Prostate gland (tissue), 2 donors: ENCODE data around the gene ADCYAP1R1. TPM values are rescaled to one million over a fixed set of nuclear protein-coding genes. Genes with fewer than 3 reads are reported as not detected.

Experiments used
- DNase-seq: peaks from one replicate; pipeline ENCODE4 v3.0.0-alpha.2; 2019; ENCODE audit warnings: low spot score
- H3K27ac ChIP-seq, 2 donors: fragments of 200-600 bp; sonication (generic); 2 replicates each; pipeline ENCODE4 v1.5.1; 2017 to 2019
- H3K27me3 ChIP-seq: fragments of 200-600 bp; sonication (generic); replicated peaks from 2 replicates; pipeline ENCODE4 v1.5.1; 2019; ENCODE audit not compliant: insufficient read depth
- H3K36me3 ChIP-seq, 2 donors: fragments of 200-600 bp; sonication (generic); 1 replicate in 1 of 2; 2 replicates in 1 of 2; pipeline versions ENCODE4 v1.5.1 to v1.8.1; 2017 to 2019
- H3K4me1 ChIP-seq: fragments of 200-600 bp; sonication (generic); replicated peaks from 2 replicates; pipeline ENCODE4 v1.5.1; 2019
- H3K4me3 ChIP-seq, 2 donors: fragments of 200-600 bp; sonication (generic); 2 replicates each; pipeline ENCODE4 v1.5.1; 2017 to 2019
- H3K9me3 ChIP-seq: fragments of 200-600 bp; sonication (generic); 2 replicates; pipeline ENCODE4 v1.5.1; 2017
- POLR2A ChIP-seq: fragments of 450-650 bp; IDR thresholded peaks from one replicate; pipeline ENCODE4 v1.6.1; 2016; ENCODE audit warnings: antibody characterized with exemption, mild to moderate bottlenecking
- POLR2AphosphoS5 ChIP-seq: sonication (generic); formaldehyde crosslinking; IDR thresholded peaks from one replicate; pipeline ENCODE4 v1.6.1; 2017; ENCODE audit warnings: antibody characterized with exemption
- WGBS: methylation state at CpG from one replicate; pipeline ENCODE4 v1.1.5; 2018; 5-methylcytosine and 5-hydroxymethylcytosine counted together
- intact Hi-C: fragments of 100-400 bp; cut with DNase I; formaldehyde crosslinking; loops from one replicate; pipeline ENCODE4 v1.14.2; 2022
- total RNA-seq, 2 donors: library from RNA; depleted of rRNA; stranded (reverse); fragments of >200 nt; gene quantifications; one replicate each; pipeline ENCODE4 v1.1.0, GENCODE V29; 2016
- TF ChIP-seq, protein P1 (sequence below), 4 experiments: fragments of 200-600 bp in 2 of 4; fragments of 450-650 bp in 2 of 4; sonication (generic) in 2 of 4; IDR thresholded peaks; 1 replicate in 3 of 4; 2 replicates in 1 of 4; pipeline ENCODE4 v1.5.1; 2016 to 2019; ENCODE audit warnings: antibody characterized with exemption in 4 of 4, mild to moderate bottlenecking in 2 of 4, moderate library complexity in 2 of 4

Gene ADCYAP1R1
- total RNA-seq, 2 donors from 2014 or later: 0.14 to 6.0 TPM

DNA sequence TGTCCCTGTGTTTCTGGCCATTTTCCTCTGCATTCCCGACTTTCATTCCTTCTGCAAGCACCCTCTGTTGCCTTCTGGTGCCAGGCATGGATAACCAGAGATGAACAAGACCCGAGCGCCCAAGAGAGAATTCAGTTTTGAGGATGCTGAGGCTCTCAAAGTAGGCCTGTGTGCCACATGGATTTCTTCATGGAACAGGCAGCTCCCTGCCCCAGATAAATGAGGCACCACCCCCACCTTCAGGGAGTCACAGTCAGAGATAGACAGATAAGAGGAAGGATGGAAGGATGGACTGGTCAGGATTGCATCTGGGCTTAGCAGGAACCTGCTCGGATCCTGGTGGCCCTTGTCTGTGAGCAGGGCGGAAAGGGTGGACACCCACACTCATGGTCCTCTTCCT lies 49.4 kb downstream of the ADCYAP1R1 start:
- DNase-seq: no peak
- Histone ChIP-seq H3K4me3 (no peak overlapping the region), H3K27me3 (no peaks in the 10 kb centered on the region), H3K4me1 (no peaks in the 10 kb centered on the region), H3K9me3 (no peaks in the 10 kb centered on the region), H3K27ac (no peak overlapping the region), H3K36me3 (no peaks in the 10 kb centered on the region)
- WGBS: 86% methylated on average over 5 of the region's 5 CpGs
- intact Hi-C loops: no loop called here
- TF ChIP-seq POLR2AphosphoS5 (no peak), POLR2A (no peak)
- TF ChIP-seq, protein P1, sequence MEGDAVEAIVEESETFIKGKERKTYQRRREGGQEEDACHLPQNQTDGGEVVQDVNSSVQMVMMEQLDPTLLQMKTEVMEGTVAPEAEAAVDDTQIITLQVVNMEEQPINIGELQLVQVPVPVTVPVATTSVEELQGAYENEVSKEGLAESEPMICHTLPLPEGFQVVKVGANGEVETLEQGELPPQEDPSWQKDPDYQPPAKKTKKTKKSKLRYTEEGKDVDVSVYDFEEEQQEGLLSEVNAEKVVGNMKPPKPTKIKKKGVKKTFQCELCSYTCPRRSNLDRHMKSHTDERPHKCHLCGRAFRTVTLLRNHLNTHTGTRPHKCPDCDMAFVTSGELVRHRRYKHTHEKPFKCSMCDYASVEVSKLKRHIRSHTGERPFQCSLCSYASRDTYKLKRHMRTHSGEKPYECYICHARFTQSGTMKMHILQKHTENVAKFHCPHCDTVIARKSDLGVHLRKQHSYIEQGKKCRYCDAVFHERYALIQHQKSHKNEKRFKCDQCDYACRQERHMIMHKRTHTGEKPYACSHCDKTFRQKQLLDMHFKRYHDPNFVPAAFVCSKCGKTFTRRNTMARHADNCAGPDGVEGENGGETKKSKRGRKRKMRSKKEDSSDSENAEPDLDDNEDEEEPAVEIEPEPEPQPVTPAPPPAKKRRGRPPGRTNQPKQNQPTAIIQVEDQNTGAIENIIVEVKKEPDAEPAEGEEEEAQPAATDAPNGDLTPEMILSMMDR (IDR thresholded peaks at IDR 0.05): no peak

DNA sequence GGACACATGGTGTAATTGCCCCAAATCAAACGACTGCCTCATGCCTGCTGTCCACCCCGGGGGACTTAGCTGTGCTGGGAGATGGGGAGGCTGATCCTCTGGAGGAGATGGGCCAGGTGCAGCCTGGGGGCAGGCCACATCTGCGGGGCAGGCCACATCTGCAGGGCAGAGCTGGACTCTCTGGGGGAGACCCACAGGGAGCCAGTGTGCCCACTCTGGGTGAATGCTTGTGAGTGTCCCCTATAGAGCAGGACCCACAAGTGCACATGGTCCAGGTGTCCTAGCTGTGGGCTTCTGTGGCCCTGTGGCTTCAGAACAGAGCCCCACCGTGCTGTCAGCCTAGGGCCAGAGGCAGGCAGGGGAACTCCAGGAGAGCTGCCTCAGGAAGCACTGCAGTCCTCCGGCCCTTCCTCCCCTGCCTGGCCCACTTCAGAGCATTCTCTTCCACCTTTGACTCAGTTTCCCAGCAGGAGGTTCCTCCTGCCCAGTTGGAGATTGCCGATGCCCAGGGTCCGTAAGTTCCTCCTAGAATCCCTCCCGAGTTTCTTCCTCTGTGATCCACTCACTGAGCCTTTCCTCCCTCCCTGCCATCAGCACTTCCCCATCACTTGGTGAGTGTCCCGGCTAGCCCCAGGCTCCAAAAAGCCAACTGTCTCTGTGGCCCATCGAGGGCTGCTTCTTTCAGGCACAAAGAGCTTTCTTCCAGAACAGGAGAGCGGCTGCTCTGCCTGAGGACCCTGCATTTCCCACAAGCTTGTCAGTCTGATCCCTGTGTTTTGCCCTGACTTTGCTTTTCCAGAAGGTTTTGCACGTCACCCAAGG lies 50.3 kb downstream of the ADCYAP1R1 start:
- TF ChIP-seq POLR2AphosphoS5 (no peak), POLR2A (no peak)
- TF ChIP-seq, protein P1 (IDR thresholded peaks at IDR 0.05): no peak
- Histone ChIP-seq H3K36me3 (no peaks in the 10 kb centered on the region), H3K27me3 (no peaks in the 10 kb centered on the region), H3K9me3 (no peaks in the 10 kb centered on the region), H3K4me1 (no peaks in the 10 kb centered on the region), H3K4me3 (no peak overlapping the region), H3K27ac (no peak overlapping the region)
- DNase-seq: no peak
- WGBS: 72% methylated on average over 11 of the region's 12 CpGs
- intact Hi-C loops: no loop called here

DNA sequence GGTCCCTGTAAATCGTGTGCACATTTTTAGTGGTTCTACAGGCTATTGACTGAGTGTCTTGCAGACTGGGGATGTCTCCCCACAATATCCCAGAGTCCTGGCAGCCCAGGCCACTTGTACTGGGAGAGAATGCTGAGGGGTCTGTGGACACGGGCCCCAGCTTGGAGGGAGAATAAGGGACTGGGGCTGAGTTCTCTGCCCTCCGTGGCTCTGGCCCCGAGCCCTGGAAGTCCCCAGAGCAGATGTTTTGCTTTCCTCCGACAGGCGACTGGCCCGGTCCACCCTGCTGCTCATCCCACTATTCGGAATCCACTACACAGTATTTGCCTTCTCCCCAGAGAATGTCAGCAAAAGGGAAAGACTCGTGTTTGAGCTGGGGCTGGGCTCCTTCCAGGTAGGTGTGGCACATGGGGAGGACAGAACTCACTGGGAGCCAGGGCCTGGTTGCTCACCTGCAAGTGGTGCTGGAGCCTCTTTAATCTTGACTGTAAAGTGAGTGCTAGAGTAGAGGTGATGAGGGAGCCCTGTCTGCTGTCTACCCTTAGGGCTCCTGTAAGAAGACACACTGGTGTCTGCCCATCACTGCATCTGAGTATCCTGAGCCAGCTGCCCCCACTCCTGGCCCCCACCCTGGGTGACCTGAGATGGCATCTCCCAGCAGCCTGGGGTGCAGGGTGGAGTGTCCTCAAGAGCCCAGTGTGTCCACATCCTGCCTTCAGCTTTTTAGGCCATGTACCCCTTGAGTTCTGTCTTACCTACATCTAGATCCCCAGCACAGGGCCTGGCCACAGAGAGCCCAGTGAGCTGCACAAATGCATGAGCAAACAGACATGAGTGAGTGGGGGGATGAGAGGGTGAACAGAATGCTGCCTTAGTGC lies 51.1 kb downstream of the ADCYAP1R1 start:
- no peak for TF ChIP-seq POLR2A
- TF ChIP-seq, protein P1 (IDR thresholded peaks at IDR 0.05): no peak
- 56% methylated on average over 9 of the region's 9 CpGs for WGBS
- Histone ChIP-seq H3K27ac (no peak overlapping the region), H3K4me1 (no peaks in the 10 kb centered on the region), H3K4me3 (no peak overlapping the region), H3K27me3 (no peaks in the 10 kb centered on the region), H3K9me3 (no peaks in the 10 kb centered on the region), H3K36me3 (no peaks in the 10 kb centered on the region)
- intact Hi-C loops: no loop called here
- no peak for DNase-seq

DNA sequence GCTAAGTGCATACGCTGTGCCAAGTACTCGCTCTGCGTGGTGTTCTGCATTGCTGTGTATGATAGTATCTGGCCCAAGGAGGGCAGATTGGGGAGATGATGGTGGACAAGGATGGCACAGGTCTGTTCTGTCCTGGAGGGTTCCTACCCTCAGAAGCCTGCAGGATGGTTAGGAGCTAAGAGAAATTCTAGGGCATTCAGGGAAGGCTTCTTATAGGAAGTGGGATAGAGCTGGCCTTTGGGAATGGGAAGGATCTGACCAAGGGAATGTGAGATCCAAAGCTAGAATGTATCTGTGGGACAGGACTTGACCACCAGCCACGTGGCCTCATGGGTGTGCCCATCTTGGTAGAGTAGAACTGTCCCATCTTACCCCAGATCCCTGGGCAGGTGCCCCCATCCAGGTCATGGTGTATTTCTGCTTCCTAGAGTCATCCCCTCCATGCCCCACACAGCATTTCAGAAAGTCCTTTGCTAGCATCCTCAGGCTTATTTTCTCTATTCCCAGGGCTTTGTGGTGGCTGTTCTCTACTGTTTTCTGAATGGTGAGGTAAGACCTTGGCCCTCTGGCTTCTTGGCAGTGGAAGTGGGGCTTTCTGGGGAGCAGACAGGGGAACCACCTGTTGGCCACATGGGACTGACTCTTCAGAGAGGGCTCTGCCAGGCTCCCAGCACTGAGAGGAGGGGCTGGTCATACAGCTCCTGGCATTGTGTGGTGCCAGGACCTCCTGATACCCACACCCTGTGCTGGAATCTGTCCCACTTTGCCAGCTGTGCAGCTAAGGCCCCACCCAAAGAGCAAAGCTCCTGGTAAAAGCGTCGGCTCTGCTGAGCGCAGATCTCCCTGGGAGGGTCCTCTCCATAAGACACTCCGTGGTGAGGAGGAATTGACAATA lies 52.5 kb downstream of the ADCYAP1R1 start:
- TF ChIP-seq POLR2AphosphoS5 (no peak), POLR2A (no peak)
- TF ChIP-seq, protein P1 (IDR thresholded peaks at IDR 0.05): no peak

More for the DNA sequence above, 52.5 kb downstream of the ADCYAP1R1 start:
- H3K9me3 ChIP-seq: no peaks in the 10 kb centered on the region
- no peak overlapping the region for H3K4me3 ChIP-seq
- H3K27me3 ChIP-seq: no peaks in the 10 kb centered on the region
- no peaks in the 10 kb centered on the region for H3K36me3 ChIP-seq
- H3K27ac ChIP-seq: no peak overlapping the region
- intact Hi-C loops: no loop called here
- DNase-seq: no peak
- H3K4me1 ChIP-seq: no peaks in the 10 kb centered on the region
- 73% methylated on average over 8 of the region's 8 CpGs for WGBS
